ENCODE results near the gene C1QTNF3.

DNA sequence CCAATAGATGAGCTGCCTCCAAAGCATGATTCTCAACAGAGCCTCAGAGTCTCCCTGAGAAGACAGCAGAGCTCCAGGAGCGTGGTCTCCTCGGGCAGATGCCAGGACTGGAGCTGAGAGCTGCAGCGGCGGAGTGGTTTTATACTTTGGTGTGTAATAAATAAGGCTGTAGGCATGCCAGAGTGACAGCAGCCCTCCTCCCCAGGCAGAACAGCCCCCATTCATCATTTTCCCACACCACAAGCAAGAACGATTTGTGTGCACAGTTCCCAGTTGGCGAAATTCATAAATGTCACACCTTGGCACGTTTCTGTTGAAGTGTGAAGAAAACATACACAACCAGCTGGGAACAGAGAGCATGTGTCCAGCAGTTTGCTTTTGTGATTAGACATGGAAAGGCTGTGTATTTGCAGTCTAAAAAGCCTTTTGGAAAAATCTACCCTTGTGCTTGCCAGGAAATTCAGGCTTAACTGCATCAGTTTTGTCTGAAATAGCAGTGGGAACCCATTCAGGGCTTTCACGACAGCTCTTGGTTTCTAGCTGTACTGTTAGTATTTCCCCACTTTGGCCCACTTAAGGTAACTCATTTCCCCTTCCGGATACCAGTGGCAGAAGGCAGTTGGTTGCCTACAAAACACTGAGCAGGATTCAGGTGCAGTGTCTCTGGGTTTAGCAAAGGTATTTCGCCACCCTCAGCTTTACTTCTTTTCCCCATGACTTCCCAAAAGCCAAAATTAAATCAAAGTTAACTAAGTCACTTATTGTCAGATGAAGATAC, at the start of gene C1QTNF3:
- TF ChIP-seq, protein P1, sequence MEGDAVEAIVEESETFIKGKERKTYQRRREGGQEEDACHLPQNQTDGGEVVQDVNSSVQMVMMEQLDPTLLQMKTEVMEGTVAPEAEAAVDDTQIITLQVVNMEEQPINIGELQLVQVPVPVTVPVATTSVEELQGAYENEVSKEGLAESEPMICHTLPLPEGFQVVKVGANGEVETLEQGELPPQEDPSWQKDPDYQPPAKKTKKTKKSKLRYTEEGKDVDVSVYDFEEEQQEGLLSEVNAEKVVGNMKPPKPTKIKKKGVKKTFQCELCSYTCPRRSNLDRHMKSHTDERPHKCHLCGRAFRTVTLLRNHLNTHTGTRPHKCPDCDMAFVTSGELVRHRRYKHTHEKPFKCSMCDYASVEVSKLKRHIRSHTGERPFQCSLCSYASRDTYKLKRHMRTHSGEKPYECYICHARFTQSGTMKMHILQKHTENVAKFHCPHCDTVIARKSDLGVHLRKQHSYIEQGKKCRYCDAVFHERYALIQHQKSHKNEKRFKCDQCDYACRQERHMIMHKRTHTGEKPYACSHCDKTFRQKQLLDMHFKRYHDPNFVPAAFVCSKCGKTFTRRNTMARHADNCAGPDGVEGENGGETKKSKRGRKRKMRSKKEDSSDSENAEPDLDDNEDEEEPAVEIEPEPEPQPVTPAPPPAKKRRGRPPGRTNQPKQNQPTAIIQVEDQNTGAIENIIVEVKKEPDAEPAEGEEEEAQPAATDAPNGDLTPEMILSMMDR (conservative IDR thresholded peaks at IDR 0.05 in 1 of 2, IDR thresholded peaks at IDR 0.05 in 1 of 2; ENCODE audit: extremely low read depth in 1 of 2, insufficient read depth in 1 of 2, low read depth in 1 of 2, low read length in 2 of 2): no peak
- no peak for TF ChIP-seq EZH2 (IDR thresholded peaks at IDR 0.05; ENCODE audit: borderline replicate concordance, low read length)
